ENCODE data around the gene TBC1D23. TPM values are rescaled to one million over a fixed set of nuclear protein-coding genes. Genes with fewer than 3 reads are reported as not detected.
"Not testable (repeated sequence)": the region's sequence is repeated elsewhere in the genome, so short reads cannot be mapped to it uniquely, and the experiment has no call there.

TBC1D23 gene
- polyA plus RNA-seq, 1 experiment: 65.7 TPM

- H3K9me3 ChIP-seq (ENCODE audit: control insufficient read depth, insufficient read depth, low read length): no peaks in the 10 kb centered on the region
- H3K27ac ChIP-seq (ENCODE audit: low read depth, low read length): no peak overlapping the region
- no peak overlapping the region for H3K4me3 ChIP-seq (ENCODE audit: low read depth, low read length)
- TF ChIP-seq, protein P1, sequence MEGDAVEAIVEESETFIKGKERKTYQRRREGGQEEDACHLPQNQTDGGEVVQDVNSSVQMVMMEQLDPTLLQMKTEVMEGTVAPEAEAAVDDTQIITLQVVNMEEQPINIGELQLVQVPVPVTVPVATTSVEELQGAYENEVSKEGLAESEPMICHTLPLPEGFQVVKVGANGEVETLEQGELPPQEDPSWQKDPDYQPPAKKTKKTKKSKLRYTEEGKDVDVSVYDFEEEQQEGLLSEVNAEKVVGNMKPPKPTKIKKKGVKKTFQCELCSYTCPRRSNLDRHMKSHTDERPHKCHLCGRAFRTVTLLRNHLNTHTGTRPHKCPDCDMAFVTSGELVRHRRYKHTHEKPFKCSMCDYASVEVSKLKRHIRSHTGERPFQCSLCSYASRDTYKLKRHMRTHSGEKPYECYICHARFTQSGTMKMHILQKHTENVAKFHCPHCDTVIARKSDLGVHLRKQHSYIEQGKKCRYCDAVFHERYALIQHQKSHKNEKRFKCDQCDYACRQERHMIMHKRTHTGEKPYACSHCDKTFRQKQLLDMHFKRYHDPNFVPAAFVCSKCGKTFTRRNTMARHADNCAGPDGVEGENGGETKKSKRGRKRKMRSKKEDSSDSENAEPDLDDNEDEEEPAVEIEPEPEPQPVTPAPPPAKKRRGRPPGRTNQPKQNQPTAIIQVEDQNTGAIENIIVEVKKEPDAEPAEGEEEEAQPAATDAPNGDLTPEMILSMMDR (IDR thresholded peaks at IDR 0.05; ENCODE audit: low read depth, low read length): no peak
- DNase-seq (ENCODE audit: low read depth, low spot score): no peak
- CTCF ChIA-PET: no interaction called here
- H3K27me3 ChIP-seq (ENCODE audit: control insufficient read depth, insufficient read depth, low read length): no peaks in the 10 kb centered on the region
- POLR2A ChIA-PET: no interaction called here
These were observed 10.7 kb downstream of the TBC1D23 start for GRCh38 chr3:100271522-100271921.

DNA sequence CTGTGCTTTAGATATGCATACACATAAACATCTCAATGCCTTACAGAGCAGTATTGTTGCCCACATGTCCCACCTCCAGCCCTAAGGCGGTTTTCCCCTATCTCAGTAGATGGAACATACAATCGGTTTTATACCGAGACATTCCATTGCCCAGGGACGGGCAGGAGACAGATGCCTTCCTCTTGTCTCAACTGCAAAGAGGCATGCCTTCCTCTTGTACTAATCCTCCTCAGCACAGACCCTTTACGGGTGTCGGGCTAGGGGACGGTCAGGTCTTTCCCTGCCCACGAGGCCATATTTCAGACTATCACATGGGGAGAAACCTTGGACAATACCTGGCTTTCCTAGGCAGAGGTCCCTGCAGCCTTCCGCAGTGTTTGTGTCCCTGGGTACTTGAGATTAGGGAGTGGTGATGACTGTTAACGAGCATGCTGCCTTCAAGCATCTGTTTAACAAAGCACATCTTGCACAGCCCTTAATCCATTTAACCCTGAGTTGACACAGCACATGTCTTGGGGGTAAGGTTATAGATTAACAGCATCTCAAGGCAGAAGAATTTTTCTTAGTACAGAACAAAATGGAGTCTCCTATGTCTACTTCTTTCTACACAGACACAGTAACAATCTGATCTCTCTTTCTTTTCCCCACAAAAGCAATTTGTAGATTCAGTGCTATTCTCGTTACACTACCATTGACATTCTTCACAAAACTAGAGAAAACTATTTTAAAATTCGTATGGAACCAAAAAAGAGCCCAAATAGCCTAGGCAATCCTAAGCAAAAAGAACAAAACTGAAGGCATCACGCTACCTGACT lies 12.2 kb downstream of the TBC1D23 start:
- H3K27ac ChIP-seq (ENCODE audit: low read depth, low read length); POLR2A ChIA-PET; DNase-seq (ENCODE audit: low read depth, low spot score); H3K4me3 ChIP-seq (ENCODE audit: low read depth, low read length); H3K27me3 ChIP-seq (ENCODE audit: control insufficient read depth, insufficient read depth, low read length); CTCF ChIA-PET; H3K9me3 ChIP-seq (ENCODE audit: control insufficient read depth, insufficient read depth, low read length): not testable (repeated sequence)

GRCh38 chr3:100274361-100274760 lies 13.6 kb downstream of the TBC1D23 start:
- CTCF ChIA-PET: interaction anchor here (0.6 to 0.7 kb wide), 2 partner anchors 17 to 431 kb away, joined by 3 read pairs; no protein-coding TSS in a partner anchor
- POLR2A ChIA-PET: no interaction called here
- Histone ChIP-seq H3K27ac (ENCODE audit: low read depth, low read length) (no peak overlapping the region), H3K27me3 (ENCODE audit: control insufficient read depth, insufficient read depth, low read length) (no peaks in the 10 kb centered on the region), H3K4me3 (ENCODE audit: low read depth, low read length) (no peak overlapping the region), H3K9me3 (ENCODE audit: control insufficient read depth, insufficient read depth, low read length) (no peaks in the 10 kb centered on the region)
- DNase-seq (ENCODE audit: low read depth, low spot score): no peak
- TF ChIP-seq, protein P1 (IDR thresholded peaks at IDR 0.05; ENCODE audit: low read depth, low read length): no peak

DNA sequence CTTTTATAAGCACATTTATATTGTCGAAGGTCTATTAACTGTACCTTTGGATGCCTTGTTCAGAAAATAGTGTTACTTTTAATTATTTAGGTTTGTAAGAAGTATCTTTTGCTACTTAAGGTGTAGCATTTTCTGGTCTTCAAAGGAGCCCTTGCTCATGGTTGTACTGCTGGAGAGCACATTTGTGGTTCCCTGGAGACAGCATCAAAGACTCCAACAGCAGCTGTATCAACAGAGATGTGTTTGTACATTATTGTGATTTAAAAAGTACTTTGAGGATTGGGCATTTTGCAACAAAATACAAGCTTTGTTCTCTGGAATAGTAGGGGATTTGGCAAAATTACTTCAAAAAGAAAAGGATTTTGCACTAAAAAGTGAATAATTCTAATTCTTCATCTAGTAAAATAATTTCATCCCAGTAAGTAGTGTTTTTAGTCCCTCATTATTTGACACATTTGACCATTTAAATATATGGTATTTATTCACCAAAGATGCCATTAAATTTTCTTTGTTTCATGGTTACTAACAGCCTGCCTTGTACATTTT lies 16.5 kb downstream of the TBC1D23 start:
- ChIA-PET CTCF (interaction anchor here (1.0 to 1.8 kb wide), 3 partner anchors 433 to 446 kb away, joined by 4 to 9 read pairs (median 7); no protein-coding TSS in a partner anchor), POLR2A (interaction anchor here (0.6 kb wide), 1 partner anchor 102 kb away, joined by 3 read pairs; no protein-coding TSS in a partner anchor)
- no peaks in the 10 kb centered on the region for H3K27me3 ChIP-seq (ENCODE audit: control insufficient read depth, insufficient read depth, low read length)
- no peak overlapping the region for H3K4me3 ChIP-seq (ENCODE audit: low read depth, low read length)
- no peaks in the 10 kb centered on the region for H3K9me3 ChIP-seq (ENCODE audit: control insufficient read depth, insufficient read depth, low read length)
- TF ChIP-seq, protein P1 (IDR thresholded peaks at IDR 0.05; ENCODE audit: low read depth, low read length): no peak
- DNase-seq (ENCODE audit: low read depth, low spot score): no peak
- H3K27ac ChIP-seq (ENCODE audit: low read depth, low read length): no peak overlapping the region

- TF ChIP-seq, protein P1 (IDR thresholded peaks at IDR 0.05; ENCODE audit: low read depth, low read length): no peak
- Histone ChIP-seq H3K9me3 (ENCODE audit: control insufficient read depth, insufficient read depth, low read length) (no peaks in the 10 kb centered on the region), H3K4me3 (ENCODE audit: low read depth, low read length) (no peak overlapping the region), H3K27me3 (ENCODE audit: control insufficient read depth, insufficient read depth, low read length) (no peaks in the 10 kb centered on the region), H3K27ac (ENCODE audit: low read depth, low read length) (no peak overlapping the region)
- POLR2A ChIA-PET: no interaction called here
- CTCF ChIA-PET: no interaction called here
- DNase-seq (ENCODE audit: low read depth, low spot score): no peak
These were observed 18.1 kb downstream of the TBC1D23 start for GRCh38 chr3:100278910-100279309.

All from AG04450 (cell line).